Cardiac fibroblast (primary cell): ENCODE results near the gene SH3BP5.

ENCODE experiments used
- DNase-seq, 2 donors: peaks; one replicate each; pipeline versions ENCODE4 v3.0.0 to v3.0.0-alpha.2; 2010; ENCODE audit warnings: low read depth in 2 of 2
- H3K4me3 ChIP-seq, 2 donors: replicated peaks in 1 of 2; 1 replicate in 1 of 2; 2 replicates in 1 of 2; pipeline ENCODE4 v1.5.1; 2011; ENCODE audit warnings: low read depth in 2 of 2, low read length in 2 of 2, mild to moderate bottlenecking in 2 of 2, moderate library complexity in 1 of 2
- TF ChIP-seq, protein P1 (sequence below): IDR thresholded peaks from one replicate; pipeline ENCODE4 v1.5.1; 2011; ENCODE audit warnings: low read depth, mild to moderate bottlenecking, low read length, inconsistent platforms

Gene SH3BP5

DNA sequence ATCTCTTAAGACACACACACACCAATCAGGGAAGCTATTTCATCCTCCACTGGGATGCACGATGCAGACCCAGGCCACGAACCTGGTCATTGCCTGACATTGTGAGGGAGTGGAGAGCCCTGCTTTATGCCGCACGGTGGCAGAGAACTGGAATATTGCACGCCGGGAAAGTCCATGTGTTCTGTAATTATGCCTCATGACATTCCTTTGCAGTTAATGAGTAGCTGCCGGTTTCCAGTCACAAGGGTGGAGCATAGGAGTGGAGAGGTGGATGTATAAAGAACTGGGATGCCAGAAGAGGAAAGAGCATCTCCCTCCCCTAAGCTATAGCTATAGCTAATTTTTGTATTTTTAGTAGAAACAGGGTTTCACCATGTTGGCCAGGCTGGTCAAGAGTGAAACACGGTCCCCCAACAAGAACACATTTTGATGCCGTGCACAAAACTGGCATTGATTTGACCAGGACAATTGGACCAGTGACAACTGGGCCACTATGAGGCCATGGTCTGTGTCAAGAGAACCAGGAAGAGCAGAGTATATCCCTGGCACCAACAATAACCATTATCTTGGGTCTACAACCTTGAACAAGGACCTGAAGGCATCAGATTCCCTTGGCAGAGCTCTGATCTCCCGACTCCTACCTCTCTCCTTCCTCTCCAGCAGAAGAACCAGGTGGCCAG lies 51.4 kb downstream of the SH3BP5 start:
- no peak overlapping the region for H3K4me3 ChIP-seq
- TF ChIP-seq, protein P1, sequence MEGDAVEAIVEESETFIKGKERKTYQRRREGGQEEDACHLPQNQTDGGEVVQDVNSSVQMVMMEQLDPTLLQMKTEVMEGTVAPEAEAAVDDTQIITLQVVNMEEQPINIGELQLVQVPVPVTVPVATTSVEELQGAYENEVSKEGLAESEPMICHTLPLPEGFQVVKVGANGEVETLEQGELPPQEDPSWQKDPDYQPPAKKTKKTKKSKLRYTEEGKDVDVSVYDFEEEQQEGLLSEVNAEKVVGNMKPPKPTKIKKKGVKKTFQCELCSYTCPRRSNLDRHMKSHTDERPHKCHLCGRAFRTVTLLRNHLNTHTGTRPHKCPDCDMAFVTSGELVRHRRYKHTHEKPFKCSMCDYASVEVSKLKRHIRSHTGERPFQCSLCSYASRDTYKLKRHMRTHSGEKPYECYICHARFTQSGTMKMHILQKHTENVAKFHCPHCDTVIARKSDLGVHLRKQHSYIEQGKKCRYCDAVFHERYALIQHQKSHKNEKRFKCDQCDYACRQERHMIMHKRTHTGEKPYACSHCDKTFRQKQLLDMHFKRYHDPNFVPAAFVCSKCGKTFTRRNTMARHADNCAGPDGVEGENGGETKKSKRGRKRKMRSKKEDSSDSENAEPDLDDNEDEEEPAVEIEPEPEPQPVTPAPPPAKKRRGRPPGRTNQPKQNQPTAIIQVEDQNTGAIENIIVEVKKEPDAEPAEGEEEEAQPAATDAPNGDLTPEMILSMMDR = no peak
- no peak for DNase-seq

DNA sequence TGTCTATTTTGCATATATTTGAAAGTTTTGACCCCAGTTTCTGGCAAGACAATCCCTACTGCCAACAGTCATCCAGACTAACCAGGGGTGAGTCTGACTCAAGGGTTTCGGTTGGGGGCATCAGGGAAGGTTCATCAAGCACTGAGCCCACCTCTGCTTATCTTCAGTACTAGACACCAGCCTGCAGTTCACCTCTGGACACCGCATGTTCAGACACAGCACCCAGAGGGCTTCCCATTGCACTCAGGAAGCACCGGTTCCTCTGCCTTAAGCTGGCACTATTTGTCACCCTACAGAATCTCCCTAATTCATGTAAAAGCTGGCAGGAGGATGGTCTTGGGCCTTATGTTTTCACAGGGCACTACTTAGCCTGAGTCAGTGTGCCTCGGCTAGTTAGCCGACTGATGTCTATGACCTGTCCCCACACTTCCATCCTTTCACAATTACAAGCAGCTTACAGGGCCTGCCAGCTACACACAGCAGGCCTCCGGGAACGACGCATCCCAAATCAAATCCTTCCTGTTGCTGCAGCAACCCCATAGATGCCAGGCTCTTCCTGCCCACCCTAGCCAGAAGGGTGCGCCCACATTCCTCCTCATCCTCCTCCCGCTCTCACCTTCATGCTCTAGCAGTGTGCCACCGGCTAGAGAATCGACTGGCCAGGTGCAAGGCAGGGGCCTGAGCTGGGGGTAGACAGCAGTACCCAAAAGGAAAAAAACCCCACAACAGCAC lies 52.5 kb downstream of the SH3BP5 start:
- TF ChIP-seq, protein P1 = no peak
- DNase-seq = no peak
- H3K4me3 ChIP-seq = no peak overlapping the region

GRCh38 chr3:15279205-15279604 lies 53.2 kb downstream of the SH3BP5 start:
- TF ChIP-seq, protein P1 = no peak
- no peak for DNase-seq
- no peak overlapping the region for H3K4me3 ChIP-seq

GRCh38 chr3:15277861-15278500 lies 54.4 kb downstream of the SH3BP5 start:
- H3K4me3 ChIP-seq = no peak overlapping the region
- TF ChIP-seq, protein P1 = no peak
- DNase-seq = no peak

DNA sequence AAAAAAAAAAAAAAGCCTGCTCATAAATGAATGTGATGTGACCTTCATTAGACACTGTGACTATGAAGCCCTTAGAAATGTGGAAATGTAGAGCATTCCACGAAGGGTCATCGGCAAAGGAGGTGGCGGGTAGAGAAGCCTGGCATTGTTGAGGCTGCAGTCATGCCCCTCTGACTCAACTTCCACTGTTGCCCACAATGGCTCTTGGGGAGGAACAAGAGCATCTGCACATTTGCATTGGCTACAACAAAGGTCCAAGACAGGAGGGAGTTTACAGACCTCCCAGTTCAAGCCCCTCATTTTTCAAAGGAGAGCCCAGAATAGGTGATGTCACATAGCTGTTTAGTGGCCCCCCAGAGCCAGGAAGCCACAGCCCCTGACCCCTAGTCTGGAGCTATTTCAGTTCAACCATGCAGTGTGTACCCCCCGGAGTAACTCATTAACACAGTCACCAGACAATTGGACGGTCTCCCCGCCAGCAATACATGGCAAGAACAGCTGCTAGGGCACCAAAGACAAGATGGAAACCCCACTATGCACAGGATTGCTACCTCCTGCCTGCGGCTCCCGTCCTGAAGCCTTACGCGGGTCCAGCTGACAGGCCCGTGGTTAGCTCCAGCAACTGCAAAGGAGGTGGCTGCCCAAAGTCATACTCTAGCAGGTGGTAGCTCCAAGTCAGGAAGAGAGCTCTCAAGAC lies 56.2 kb downstream of the SH3BP5 start:
- TF ChIP-seq, protein P1 = no peak
- DNase-seq = no peak
- no peak overlapping the region for H3K4me3 ChIP-seq

GRCh38 chr3:15273227-15273626 lies 59.2 kb downstream of the SH3BP5 start:
- TF ChIP-seq, protein P1 = no peak
- no peak overlapping the region for H3K4me3 ChIP-seq
- no peak for DNase-seq
